ENCODE results near the gene LIMS2. TPM values are rescaled to one million over a fixed set of nuclear protein-coding genes. Genes with fewer than 3 reads are reported as not detected.

LIMS2 gene
- total RNA-seq, 1 donor from 2014 or later: 8.2 TPM

DNA sequence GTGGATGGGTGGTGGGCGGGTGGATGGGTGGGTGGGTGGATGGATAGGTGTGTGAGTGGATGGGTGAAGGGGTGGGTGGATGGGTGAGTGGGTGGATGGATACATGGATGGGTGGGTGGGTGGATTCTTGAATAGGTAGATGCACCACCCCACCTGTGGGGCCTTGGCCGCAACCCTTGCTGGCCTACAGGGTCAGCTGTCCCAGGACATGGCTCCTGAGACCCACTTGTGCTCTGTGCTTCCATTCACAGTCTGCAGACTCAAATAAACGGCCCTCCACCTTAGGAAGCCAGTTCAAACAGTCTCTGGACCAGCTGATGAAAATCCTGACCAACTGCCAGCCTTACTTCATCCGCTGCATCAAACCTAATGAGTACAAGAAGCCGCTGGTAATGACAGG, 85.5 kb downstream of the LIMS2 start:
- Mint-ChIP-seq H3K36me3 (ENCODE audit: low read depth) (no peaks in the 10 kb centered on the region), H3K4me3 (ENCODE audit: low read depth) (no peak overlapping the region), H3K4me1 (ENCODE audit: low read depth) (peaks cover 4% of the 10 kb centered on the region), H3K27ac (no peak overlapping the region), H3K27me3 (ENCODE audit: low read depth) (no peaks in the 10 kb centered on the region), H3K9me3 (no peaks in the 10 kb centered on the region)
- DNase-seq (ENCODE audit: low spot score): no peak
- intact Hi-C loops (cut with micrococcal nuclease): loop anchor here (5.0 kb wide), 1 partner anchor 112 kb away; the partner anchor contains the start of gene SFT2D3

DNA sequence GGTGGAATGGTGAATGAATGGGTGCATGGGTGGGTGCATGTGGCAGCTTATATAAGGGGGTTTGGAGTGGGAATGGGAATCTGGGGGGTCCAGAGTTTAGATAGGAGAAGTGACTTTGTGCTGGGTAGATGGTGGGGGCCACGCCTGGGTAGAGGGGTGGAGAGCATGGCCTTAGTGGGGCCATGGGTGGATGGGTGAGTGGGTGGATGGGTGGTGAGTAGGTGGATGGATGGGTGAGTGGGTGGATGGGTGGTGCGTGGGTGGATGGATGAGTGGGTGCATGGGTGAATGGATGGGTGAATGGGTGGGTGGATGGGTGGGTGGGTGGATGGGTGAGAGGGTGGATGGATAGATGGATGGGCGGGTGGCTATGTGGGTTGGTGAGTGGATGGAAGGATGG, 86.0 kb downstream of the LIMS2 start:
- H3K27me3 Mint-ChIP-seq (ENCODE audit: low read depth): no peaks in the 10 kb centered on the region
- no peaks in the 10 kb centered on the region for H3K9me3 Mint-ChIP-seq
- peaks cover 4% of the 10 kb centered on the region for H3K4me1 Mint-ChIP-seq (ENCODE audit: low read depth)
- H3K4me3 Mint-ChIP-seq (ENCODE audit: low read depth): no peak overlapping the region
- intact Hi-C loops (cut with micrococcal nuclease): no loop called here
- no peak for DNase-seq (ENCODE audit: low spot score)
- no peaks in the 10 kb centered on the region for H3K36me3 Mint-ChIP-seq (ENCODE audit: low read depth)
- H3K27ac Mint-ChIP-seq: no peak overlapping the region

Other genes with a start within 250 kb of the LIMS2 start
- gene IWS1, start 149.0 kb downstream of the LIMS2 start, total RNA-seq: 54.7 and 58.1 TPM in 2 replicates
- 0.07 and 0.30 TPM in 2 replicates for gene MYO7B, start 139.8 kb downstream of the LIMS2 start, total RNA-seq
- gene GPR17, start 29.4 kb downstream of the LIMS2 start, total RNA-seq: not detected in 2 replicates
- gene SFT2D3, start 26.0 kb upstream of the LIMS2 start, total RNA-seq: 4.5 and 5.9 TPM in 2 replicates
- 74.2 and 76.5 TPM in 2 replicates for gene WDR33, start 135.6 kb upstream of the LIMS2 start, total RNA-seq
- gene POLR2D, start 182.6 kb upstream of the LIMS2 start, total RNA-seq: 62.8 and 63.4 TPM in 2 replicates
- 19.3 and 19.4 TPM in 2 replicates for gene AMMECR1L, start 210.4 kb upstream of the LIMS2 start, total RNA-seq